GM23338 (cell line): Measurements from ENCODE around the gene OPN3. TPM values are rescaled to one million over a fixed set of nuclear protein-coding genes. Genes with fewer than 3 reads are reported as not detected.

Experiments used
- ATAC-seq: fragments of 200-7000 bp; cut with Tn5 transposase; 3 replicates; pipeline ENCODE4 v1.9.1; 2020
- DNase-seq: peaks from one replicate; pipeline ENCODE4 v3.0.0-alpha.2; 2015; ENCODE audit warnings: low spot score
- H2AFZ ChIP-seq: fragments of 200-600 bp; sonication (generic); 2 replicates; pipeline ENCODE4 v1.8.0; 2016; ENCODE audit warnings: antibody characterized with exemption, mild to moderate bottlenecking, moderate library complexity
- H3F3A ChIP-seq: fragments of 200-600 bp; sonication (generic); replicated peaks from 2 replicates; pipeline ENCODE4 v1.8.0; 2017; ENCODE audit warnings: antibody characterized with exemption, mixed run types, low read depth
- H3K27ac ChIP-seq: fragments of 200-600 bp; sonication (generic); 2 replicates; pipeline ENCODE4 v1.6.1; 2016; ENCODE audit warnings: low read depth
- H3K27me3 ChIP-seq: fragments of 200-600 bp; sonication (generic); 2 replicates; pipeline ENCODE4 v1.8.0; 2016; ENCODE audit warnings: mild to moderate bottlenecking, mixed run types, moderate library complexity; ENCODE audit not compliant: insufficient read depth
- H3K36me3 ChIP-seq: fragments of 200-600 bp; sonication (generic); 2 replicates; pipeline ENCODE4 v1.8.0; 2016; ENCODE audit warnings: mild to moderate bottlenecking; ENCODE audit not compliant: insufficient read depth
- H3K4me1 ChIP-seq: fragments of 200-600 bp; sonication (generic); 2 replicates; pipeline ENCODE4 v1.8.0; 2016; ENCODE audit warnings: mild to moderate bottlenecking, moderate library complexity; ENCODE audit not compliant: insufficient read depth
- H3K4me2 ChIP-seq: fragments of 200-600 bp; sonication (generic); 2 replicates; pipeline ENCODE4 v1.7.1; 2017; ENCODE audit warnings: mixed run types
- H3K4me3 ChIP-seq: fragments of 200-600 bp; sonication (generic); 2 replicates; pipeline ENCODE4 v1.6.1; 2016; ENCODE audit warnings: mixed run types
- H3K79me2 ChIP-seq: fragments of 200-600 bp; sonication (generic); replicated peaks from 2 replicates; pipeline ENCODE4 v1.8.0; 2017; ENCODE audit warnings: mild to moderate bottlenecking; ENCODE audit not compliant: insufficient read depth
- H3K9me2 ChIP-seq: fragments of 200-600 bp; sonication (generic); 2 replicates; pipeline ENCODE4 v1.8.0; 2017; ENCODE audit not compliant: insufficient read depth
- H4K20me1 ChIP-seq: fragments of 200-600 bp; sonication (generic); replicated peaks from 2 replicates; pipeline ENCODE4 v1.8.0; 2017; ENCODE audit warnings: mild to moderate bottlenecking; ENCODE audit not compliant: insufficient read depth
- H3K27ac Mint-ChIP-seq: 2 replicates; pipeline ENCODE4 v1.8.0; 2020; ENCODE audit warnings: inconsistent platforms, mild to moderate bottlenecking, moderate library complexity, mixed read lengths
- H3K27me3 Mint-ChIP-seq: 3 replicates; pipeline ENCODE4 v1.8.0; 2022; ENCODE audit warnings: low read depth, mild to moderate bottlenecking, moderate library complexity, mixed read lengths, inconsistent platforms; ENCODE audit not compliant: insufficient read depth, poor library complexity
- H3K36me3 Mint-ChIP-seq: 3 replicates; pipeline ENCODE4 v1.8.0; 2021; ENCODE audit warnings: low read depth, mild to moderate bottlenecking, inconsistent platforms, moderate library complexity, mixed read lengths
- H3K4me1 Mint-ChIP-seq: 3 replicates; pipeline ENCODE4 v1.8.0; 2020; ENCODE audit warnings: mild to moderate bottlenecking, inconsistent platforms, mixed read lengths
- H3K4me3 Mint-ChIP-seq: 3 replicates; pipeline ENCODE4 v1.8.0; 2021; ENCODE audit warnings: moderate library complexity, mild to moderate bottlenecking, inconsistent platforms, mixed read lengths
- H3K9me3 Mint-ChIP-seq: 3 replicates; pipeline ENCODE4 v1.8.0; 2020; ENCODE audit warnings: moderate library complexity, mild to moderate bottlenecking, inconsistent platforms, mixed read lengths
- CREB1 ChIP-seq: fragments of 250-450 bp; sonication (Bioruptor Pico); IDR thresholded peaks from 2 replicates; pipeline ENCODE4 v1.5.0; 2020; ENCODE audit warnings: low read depth, mild to moderate bottlenecking, moderate library complexity
- EZH2 ChIP-seq: fragments of 200-600 bp; sonication (generic); IDR thresholded peaks from one replicate; pipeline ENCODE4 v1.8.0; 2017; ENCODE audit warnings: antibody characterized with exemption, mild to moderate bottlenecking, low read depth; ENCODE audit not compliant: unreplicated experiment
- EZH2phosphoT487 ChIP-seq: fragments of 200-600 bp; sonication (generic); IDR thresholded peaks from one replicate; pipeline ENCODE4 v1.8.1; 2018; ENCODE audit warnings: antibody characterized with exemption; ENCODE audit not compliant: unreplicated experiment
- JUNB ChIP-seq: IDR thresholded peaks from one replicate; pipeline ENCODE4 v1.6.1; 2016; ENCODE audit warnings: antibody characterized with exemption; ENCODE audit not compliant: unreplicated experiment
- NANOG ChIP-seq: IDR thresholded peaks from 2 replicates; pipeline ENCODE4 v1.6.1; 2016; ENCODE audit warnings: antibody characterized with exemption, borderline replicate concordance
- STAT1 ChIP-seq: IDR thresholded peaks from one replicate; pipeline ENCODE4 v1.6.1; 2016; ENCODE audit warnings: antibody characterized with exemption; ENCODE audit not compliant: unreplicated experiment
- ZNF114 ChIP-seq: fragments of 250-450 bp; sonication (Bioruptor Pico); IDR thresholded peaks from 2 replicates; pipeline ENCODE4 v1.5.0; 2020; ENCODE audit warnings: mild to moderate bottlenecking, moderate library complexity
- ZNF331 ChIP-seq: fragments of 250-450 bp; sonication (Bioruptor Pico); IDR thresholded peaks from 2 replicates; pipeline ENCODE4 v1.5.0; 2020; ENCODE audit warnings: low read depth, mild to moderate bottlenecking, moderate library complexity
- polyA plus RNA-seq: library from polyadenylated mRNA; unstranded; fragments of >200 nt; fragmentation: Nextera tagmentation; extraction: Ambion mirVana; gene quantifications from 2 replicates; pipeline ENCODE4 v1.2.1, GENCODE V29; 2016
- total RNA-seq: library from RNA; depleted of rRNA; stranded (reverse); fragments of >200 nt; shearing (Covaris generic); gene quantifications from 2 replicates; pipeline ENCODE4 v1.2.3, GENCODE V29; 2014
- TF ChIP-seq, protein P1 (sequence below), 2 experiments: fragments of 200-600 bp in 1 of 2; sonication (generic) in 1 of 2; conservative IDR thresholded peaks; 2 replicates each; pipeline versions ENCODE4 v1.5.1 to v1.6.1; 2016 to 2017; ENCODE audit warnings: antibody characterized with exemption in 2 of 2, low read depth in 2 of 2, mild to moderate bottlenecking in 2 of 2, moderate library complexity in 1 of 2
- TF ChIP-seq, protein P2 (sequence below): IDR thresholded peaks from 2 replicates; pipeline ENCODE4 v1.6.1; 2016; ENCODE audit warnings: antibody characterized with exemption
- TF ChIP-seq, protein P3 (sequence below): fragments of 250-450 bp; sonication (Bioruptor Pico); IDR thresholded peaks from 2 replicates; pipeline ENCODE4 v1.5.0; 2020; ENCODE audit warnings: mild to moderate bottlenecking, moderate library complexity
- TF ChIP-seq, protein P4 (sequence below): IDR thresholded peaks from one replicate; pipeline ENCODE4 v1.6.1; 2018; ENCODE audit warnings: antibody characterized with exemption; ENCODE audit not compliant: unreplicated experiment

OPN3 gene
- total and polyA plus RNA-seq, 2 experiments from 2014 or later, result 23.7 to 46.8 TPM

DNA sequence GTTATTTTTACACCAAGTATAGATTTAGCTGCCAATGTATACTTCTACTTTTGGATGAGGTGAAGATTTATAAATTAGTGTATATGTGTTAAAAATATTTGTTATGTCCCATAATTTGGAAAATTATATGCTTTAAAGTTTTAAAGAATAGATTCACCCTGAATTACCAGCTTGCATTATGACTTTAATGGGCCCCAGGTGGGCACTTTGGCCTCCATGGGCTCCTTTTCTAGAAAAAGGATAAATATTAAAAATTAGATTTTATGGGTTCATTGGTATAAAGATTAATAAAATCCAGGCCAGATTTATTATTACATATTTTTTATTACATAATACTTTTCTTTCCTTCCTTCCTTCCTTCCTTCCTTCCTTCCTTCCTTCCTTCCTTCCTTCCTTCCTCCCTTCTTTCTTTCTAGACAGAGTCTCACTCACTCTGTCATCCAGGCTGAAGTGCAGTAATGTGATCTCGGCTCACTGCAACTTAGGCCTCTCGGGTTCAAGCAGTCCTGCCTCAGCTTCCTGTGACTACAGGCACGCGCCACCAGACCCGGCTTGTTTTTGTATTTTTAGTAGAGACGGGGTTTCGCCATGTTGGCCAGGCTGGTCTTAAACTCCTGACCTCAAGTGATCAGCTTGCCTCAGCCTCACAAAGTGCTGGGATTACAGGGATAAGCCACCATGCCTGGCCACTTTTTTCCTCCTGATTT, 86.1 kb downstream of the OPN3 start:
- no peak overlapping the region for H3K27ac ChIP-seq
- H3K4me2 ChIP-seq, result no peak overlapping the region
- TF ChIP-seq ZNF114 (no peak), JUNB (no peak), EZH2 (no peak), ZNF331 (CRISPR knock-in tag) (no peak), EZH2phosphoT487 (no peak), STAT1 (no peak), CREB1 (CRISPR knock-in tag) (no peak), NANOG (no peak)
- TF ChIP-seq, protein P1, sequence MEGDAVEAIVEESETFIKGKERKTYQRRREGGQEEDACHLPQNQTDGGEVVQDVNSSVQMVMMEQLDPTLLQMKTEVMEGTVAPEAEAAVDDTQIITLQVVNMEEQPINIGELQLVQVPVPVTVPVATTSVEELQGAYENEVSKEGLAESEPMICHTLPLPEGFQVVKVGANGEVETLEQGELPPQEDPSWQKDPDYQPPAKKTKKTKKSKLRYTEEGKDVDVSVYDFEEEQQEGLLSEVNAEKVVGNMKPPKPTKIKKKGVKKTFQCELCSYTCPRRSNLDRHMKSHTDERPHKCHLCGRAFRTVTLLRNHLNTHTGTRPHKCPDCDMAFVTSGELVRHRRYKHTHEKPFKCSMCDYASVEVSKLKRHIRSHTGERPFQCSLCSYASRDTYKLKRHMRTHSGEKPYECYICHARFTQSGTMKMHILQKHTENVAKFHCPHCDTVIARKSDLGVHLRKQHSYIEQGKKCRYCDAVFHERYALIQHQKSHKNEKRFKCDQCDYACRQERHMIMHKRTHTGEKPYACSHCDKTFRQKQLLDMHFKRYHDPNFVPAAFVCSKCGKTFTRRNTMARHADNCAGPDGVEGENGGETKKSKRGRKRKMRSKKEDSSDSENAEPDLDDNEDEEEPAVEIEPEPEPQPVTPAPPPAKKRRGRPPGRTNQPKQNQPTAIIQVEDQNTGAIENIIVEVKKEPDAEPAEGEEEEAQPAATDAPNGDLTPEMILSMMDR (conservative IDR thresholded peaks at IDR 0.05; ENCODE audit: low read depth in 2 of 2), result no peak
- TF ChIP-seq, protein P2, sequence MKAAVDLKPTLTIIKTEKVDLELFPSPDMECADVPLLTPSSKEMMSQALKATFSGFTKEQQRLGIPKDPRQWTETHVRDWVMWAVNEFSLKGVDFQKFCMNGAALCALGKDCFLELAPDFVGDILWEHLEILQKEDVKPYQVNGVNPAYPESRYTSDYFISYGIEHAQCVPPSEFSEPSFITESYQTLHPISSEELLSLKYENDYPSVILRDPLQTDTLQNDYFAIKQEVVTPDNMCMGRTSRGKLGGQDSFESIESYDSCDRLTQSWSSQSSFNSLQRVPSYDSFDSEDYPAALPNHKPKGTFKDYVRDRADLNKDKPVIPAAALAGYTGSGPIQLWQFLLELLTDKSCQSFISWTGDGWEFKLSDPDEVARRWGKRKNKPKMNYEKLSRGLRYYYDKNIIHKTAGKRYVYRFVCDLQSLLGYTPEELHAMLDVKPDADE, result no peak
- TF ChIP-seq, protein P3, sequence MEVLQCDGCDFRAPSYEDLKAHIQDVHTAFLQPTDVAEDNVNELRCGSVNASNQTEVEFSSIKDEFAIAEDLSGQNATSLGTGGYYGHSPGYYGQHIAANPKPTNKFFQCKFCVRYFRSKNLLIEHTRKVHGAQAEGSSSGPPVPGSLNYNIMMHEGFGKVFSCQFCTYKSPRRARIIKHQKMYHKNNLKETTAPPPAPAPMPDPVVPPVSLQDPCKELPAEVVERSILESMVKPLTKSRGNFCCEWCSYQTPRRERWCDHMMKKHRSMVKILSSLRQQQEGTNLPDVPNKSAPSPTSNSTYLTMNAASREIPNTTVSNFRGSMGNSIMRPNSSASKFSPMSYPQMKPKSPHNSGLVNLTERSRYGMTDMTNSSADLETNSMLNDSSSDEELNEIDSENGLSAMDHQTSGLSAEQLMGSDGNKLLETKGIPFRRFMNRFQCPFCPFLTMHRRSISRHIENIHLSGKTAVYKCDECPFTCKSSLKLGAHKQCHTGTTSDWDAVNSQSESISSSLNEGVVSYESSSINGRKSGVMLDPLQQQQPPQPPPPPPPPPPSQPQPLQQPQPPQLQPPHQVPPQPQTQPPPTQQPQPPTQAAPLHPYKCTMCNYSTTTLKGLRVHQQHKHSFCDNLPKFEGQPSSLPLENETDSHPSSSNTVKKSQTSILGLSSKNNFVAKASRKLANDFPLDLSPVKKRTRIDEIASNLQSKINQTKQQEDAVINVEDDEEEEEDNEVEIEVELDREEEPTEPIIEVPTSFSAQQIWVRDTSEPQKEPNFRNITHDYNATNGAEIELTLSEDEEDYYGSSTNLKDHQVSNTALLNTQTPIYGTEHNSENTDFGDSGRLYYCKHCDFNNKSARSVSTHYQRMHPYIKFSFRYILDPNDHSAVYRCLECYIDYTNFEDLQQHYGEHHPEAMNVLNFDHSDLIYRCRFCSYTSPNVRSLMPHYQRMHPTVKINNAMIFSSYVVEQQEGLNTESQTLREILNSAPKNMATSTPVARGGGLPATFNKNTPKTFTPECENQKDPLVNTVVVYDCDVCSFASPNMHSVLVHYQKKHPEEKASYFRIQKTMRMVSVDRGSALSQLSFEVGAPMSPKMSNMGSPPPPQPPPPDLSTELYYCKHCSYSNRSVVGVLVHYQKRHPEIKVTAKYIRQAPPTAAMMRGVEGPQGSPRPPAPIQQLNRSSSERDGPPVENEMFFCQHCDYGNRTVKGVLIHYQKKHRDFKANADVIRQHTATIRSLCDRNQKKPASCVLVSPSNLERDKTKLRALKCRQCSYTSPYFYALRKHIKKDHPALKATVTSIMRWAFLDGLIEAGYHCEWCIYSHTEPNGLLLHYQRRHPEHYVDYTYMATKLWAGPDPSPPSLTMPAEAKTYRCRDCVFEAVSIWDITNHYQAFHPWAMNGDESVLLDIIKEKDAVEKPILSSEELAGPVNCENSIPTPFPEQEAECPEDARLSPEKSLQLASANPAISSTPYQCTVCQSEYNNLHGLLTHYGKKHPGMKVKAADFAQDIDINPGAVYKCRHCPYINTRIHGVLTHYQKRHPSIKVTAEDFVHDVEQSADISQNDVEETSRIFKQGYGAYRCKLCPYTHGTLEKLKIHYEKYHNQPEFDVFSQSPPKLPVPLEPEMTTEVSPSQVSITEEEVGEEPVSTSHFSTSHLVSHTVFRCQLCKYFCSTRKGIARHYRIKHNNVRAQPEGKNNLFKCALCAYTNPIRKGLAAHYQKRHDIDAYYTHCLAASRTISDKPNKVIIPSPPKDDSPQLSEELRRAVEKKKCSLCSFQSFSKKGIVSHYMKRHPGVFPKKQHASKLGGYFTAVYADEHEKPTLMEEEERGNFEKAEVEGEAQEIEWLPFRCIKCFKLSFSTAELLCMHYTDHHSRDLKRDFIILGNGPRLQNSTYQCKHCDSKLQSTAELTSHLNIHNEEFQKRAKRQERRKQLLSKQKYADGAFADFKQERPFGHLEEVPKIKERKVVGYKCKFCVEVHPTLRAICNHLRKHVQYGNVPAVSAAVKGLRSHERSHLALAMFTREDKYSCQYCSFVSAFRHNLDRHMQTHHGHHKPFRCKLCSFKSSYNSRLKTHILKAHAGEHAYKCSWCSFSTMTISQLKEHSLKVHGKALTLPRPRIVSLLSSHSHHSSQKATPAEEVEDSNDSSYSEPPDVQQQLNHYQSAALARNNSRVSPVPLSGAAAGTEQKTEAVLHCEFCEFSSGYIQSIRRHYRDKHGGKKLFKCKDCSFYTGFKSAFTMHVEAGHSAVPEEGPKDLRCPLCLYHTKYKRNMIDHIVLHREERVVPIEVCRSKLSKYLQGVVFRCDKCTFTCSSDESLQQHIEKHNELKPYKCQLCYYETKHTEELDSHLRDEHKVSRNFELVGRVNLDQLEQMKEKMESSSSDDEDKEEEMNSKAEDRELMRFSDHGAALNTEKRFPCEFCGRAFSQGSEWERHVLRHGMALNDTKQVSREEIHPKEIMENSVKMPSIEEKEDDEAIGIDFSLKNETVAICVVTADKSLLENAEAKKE (CRISPR knock-in tag), result no peak
- TF ChIP-seq, protein P4, sequence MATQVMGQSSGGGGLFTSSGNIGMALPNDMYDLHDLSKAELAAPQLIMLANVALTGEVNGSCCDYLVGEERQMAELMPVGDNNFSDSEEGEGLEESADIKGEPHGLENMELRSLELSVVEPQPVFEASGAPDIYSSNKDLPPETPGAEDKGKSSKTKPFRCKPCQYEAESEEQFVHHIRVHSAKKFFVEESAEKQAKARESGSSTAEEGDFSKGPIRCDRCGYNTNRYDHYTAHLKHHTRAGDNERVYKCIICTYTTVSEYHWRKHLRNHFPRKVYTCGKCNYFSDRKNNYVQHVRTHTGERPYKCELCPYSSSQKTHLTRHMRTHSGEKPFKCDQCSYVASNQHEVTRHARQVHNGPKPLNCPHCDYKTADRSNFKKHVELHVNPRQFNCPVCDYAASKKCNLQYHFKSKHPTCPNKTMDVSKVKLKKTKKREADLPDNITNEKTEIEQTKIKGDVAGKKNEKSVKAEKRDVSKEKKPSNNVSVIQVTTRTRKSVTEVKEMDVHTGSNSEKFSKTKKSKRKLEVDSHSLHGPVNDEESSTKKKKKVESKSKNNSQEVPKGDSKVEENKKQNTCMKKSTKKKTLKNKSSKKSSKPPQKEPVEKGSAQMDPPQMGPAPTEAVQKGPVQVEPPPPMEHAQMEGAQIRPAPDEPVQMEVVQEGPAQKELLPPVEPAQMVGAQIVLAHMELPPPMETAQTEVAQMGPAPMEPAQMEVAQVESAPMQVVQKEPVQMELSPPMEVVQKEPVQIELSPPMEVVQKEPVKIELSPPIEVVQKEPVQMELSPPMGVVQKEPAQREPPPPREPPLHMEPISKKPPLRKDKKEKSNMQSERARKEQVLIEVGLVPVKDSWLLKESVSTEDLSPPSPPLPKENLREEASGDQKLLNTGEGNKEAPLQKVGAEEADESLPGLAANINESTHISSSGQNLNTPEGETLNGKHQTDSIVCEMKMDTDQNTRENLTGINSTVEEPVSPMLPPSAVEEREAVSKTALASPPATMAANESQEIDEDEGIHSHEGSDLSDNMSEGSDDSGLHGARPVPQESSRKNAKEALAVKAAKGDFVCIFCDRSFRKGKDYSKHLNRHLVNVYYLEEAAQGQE, result no peak
- no peaks in the 10 kb centered on the region for H3K9me2 ChIP-seq
- no peaks in the 10 kb centered on the region for H3K36me3 Mint-ChIP-seq
- ATAC-seq, result no peak
- H4K20me1 ChIP-seq, result no peaks in the 10 kb centered on the region
- DNase-seq, result no peak
- H3K4me1 ChIP-seq, result 0 out of 2 replicates have a peak, but pooled peaks cover 2% of the 10 kb centered on the region
- H3F3A ChIP-seq, result no peaks in the 10 kb centered on the region
- H3K4me3 ChIP-seq, result no peak overlapping the region
- H3K9me3 Mint-ChIP-seq, result no peaks in the 10 kb centered on the region
- no peak overlapping the region for H3K4me3 Mint-ChIP-seq
- H3K27ac Mint-ChIP-seq, result no peak overlapping the region
- no peaks in the 10 kb centered on the region for H3K27me3 ChIP-seq
- H3K79me2 ChIP-seq, result no peaks in the 10 kb centered on the region
- peaks cover 2% of the 10 kb centered on the region for H3K27me3 Mint-ChIP-seq
- no peaks in the 10 kb centered on the region; the same call in 2 of the 3 replicates for H3K4me1 Mint-ChIP-seq
- H3K36me3 ChIP-seq, result no peaks in the 10 kb centered on the region
- no peak overlapping the region for H2AFZ ChIP-seq
